GM10847 (cell line): ENCODE data around the gene ZBED1.

Experiments used
- POLR2A ChIP-seq: IDR thresholded peaks from 2 replicates; pipeline ENCODE4 v1.6.1; 2011; ENCODE audit not compliant: insufficient read length; ENCODE audit errors: extremely low read depth

Gene ZBED1

DNA sequence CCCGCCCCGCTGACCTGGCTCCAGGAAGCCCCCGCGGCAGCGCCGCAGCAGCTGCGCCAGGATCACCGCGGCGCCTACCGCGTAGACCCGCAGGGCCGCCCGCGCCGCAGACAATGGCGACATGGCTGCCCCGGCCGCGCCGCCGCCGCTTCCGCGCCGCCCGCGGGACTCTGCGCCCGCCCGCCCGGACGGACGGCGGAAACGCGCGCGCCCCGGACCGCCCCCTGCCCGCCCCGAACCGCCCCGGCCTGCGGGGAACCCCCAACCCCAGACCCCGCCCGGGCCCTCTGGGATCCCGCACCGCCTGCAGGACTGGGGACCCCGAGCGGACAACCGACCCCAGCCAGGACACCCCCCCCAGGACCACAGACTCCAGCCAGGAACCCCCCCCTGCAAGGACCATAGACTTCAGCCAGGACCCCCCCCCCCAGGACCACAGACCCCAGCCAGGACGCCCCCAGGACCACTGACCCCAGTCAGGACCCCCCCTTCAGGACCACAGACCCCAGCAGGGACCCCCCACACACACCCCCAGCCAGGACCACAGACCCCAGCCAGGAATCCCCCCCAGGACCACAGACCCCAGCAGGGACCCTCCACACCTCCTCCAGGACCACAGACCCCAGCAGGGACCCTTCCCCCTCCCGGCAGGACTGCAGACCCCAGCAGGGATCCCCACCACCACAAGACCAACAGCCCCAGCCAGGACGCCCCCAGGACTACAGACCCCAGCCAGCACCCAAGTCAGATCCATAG, at the start of gene ZBED1, which contains the start of gene DHRSX:
Gene ZBED1, minus strand, starts transcription at position 174 of the 756 bp plus-strand sequence. CDS start 10,257 bp downstream, outside the sequence.
Gene DHRSX, minus strand, starts transcription at position 174 of the 756 bp plus-strand sequence. Its CDS starts 51 bp downstream, at position 123.
- peak; percentile 77 for TF ChIP-seq POLR2A

- TF ChIP-seq POLR2A = no peak
Measured at GRCh38 chrX:2549876-2550275, 49.1 kb upstream of the ZBED1 start.

- no peak for TF ChIP-seq POLR2A
Measured at GRCh38 chrX:2548711-2549423, 48.1 kb upstream of the ZBED1 start.

DNA sequence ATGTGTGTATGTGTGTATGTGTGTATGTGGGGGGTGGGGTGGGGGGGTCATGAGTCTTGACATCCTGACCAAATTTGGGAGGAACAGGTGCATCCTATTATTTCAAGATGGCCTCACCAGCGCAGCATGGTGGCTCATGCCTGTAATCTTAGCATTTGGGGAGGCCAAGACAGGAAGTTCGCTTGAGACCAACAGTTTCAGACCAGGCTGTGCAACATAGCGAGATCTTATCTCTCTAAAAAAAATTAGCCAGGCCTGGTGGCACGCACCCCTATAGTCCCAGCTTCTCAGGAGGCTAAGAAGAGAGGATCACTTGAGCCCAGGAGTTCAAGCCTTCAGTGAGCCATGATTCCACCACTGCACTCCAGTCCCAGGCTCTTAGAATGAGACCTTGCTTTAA, 47.0 kb upstream of the ZBED1 start:
- TF ChIP-seq POLR2A = no peak

GRCh38 chrX:2546496-2546895, 45.7 kb upstream of the ZBED1 start:
- TF ChIP-seq POLR2A = no peak

GRCh38 chrX:2545144-2545543, 44.4 kb upstream of the ZBED1 start:
- no peak for TF ChIP-seq POLR2A

DNA sequence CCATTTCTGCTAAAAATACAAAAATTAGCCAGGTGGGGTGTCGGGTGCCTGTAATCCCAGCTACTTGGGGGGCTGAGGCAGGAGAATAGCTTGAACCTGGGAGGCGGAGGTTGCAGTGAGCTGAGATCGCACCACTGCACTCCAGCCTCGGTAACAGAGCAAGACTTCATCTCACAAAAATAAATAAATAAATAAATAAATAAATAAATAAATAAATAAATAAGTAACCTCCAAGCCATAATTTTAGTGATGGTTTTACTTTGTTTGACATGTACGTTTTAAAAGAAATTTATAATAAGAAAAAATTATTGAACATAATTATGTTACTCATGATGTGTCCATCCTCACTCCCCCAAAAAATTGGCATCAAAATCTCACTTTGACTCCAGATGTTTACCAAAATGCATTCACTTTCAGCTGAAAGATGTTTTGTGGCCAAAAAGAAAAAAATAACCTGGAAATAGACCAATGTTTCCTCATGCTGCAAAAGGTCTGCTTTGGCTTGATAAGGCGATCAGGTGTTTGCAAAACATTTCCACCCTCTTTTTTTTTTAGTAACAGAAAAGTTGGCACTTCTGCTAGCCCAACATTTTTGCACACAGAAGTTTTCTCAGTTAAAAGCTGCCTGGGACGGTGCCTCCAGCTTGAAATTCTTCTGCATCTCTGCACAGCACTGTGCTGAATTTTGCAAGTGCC, 42.2 kb upstream of the ZBED1 start:
- no peak for TF ChIP-seq POLR2A

GRCh38 chrX:2541603-2542002, 40.8 kb upstream of the ZBED1 start:
- no peak for TF ChIP-seq POLR2A

DNA sequence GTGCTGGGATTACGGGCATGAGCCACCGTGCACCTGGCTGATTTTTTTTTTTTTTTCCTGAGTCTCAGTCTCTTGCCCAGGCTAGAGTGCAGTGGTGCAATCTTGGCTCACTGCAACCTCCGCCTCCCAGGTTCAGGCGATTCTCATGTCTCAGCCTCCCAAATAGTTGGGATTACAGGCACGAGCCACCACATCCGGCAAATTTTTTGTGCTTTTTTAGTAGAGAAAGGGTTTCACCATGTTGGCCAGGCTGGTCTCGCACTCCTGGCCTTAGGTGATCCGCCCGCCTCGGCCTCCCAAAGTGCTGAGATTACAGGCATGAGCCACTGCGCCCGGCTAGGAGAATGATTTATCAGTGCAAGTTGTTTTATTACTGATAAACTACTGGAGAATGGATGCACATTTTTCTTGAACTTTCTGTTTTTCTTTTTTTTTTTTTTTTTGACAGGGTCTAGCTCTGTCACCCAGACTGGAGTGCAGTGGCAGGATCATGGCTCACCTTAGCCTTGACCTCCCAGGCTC, 39.7 kb upstream of the ZBED1 start:
- no peak for TF ChIP-seq POLR2A

DNA sequence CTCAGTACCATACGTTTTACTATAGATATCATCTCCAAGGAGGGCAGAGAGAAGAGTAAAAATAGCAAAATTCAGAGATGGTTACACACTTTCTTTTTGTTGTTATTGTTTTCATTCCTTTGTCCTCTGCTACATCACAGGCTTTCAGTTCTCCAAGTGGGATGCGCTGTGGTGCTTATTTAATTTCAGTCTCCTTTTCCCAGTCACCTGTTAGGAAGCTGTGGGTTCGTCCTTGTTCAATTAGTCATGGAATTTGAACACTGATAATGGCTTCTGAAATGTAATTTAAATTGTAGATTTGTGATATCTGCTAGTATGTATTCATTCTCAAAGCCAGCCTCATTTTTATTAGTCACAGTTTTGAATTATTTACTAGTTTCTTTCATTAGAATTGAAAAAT, 38.8 kb upstream of the ZBED1 start:
- TF ChIP-seq POLR2A = no peak

DNA sequence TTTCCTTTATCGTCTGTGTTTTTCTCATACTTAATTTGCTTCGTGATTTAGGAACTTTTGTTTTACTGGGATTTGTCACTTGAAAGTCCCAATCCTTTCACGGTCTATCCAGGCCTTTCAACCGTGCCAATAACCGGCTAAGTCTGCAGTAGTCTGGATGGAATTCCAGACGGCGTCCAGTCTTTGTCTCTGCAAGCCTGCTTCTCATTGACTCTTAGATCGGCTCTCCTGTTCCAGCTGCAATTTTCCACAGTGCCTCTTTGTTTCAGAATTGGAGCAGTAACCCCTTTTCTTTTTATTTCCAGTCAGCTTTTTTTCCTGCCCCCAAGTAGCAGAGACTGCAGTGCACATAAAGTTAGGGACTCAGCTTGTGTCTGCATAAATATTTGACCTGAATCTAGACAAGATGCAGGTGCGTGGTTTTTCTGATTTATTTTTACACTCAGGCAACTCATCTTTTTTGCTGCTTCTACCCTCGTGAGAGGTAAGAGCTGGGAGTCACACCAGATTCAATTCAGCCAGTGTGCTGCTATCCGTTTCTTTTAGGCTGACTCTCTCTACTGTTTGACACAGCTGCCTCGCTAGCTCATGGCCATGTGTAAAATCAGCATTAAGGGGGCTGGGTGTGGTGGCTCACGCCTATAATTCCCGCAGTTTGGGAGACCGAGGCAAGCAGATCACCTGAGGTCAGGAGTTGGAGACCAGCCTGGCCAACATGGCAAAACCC, 37.4 kb upstream of the ZBED1 start:
- TF ChIP-seq POLR2A = no peak

DNA sequence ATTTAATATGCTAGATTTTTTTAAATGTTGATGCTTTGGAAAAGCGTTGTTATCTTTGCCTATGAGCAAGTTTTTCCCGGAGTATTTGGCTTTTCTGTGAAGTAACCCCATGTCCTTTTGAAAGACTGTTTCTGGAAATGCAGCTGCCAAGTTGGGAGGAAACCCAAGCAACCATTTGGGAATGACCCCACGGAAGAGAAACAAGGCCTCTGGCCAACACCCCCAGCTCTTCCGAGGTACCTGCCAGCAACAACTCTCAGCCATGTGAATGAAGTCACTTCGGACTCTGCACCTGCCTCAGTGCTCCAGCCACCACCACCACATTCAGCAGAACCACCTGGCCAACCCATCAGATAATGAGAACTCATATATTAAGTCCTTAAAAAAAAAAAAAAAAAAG, 36.2 kb upstream of the ZBED1 start:
- no peak for TF ChIP-seq POLR2A

DNA sequence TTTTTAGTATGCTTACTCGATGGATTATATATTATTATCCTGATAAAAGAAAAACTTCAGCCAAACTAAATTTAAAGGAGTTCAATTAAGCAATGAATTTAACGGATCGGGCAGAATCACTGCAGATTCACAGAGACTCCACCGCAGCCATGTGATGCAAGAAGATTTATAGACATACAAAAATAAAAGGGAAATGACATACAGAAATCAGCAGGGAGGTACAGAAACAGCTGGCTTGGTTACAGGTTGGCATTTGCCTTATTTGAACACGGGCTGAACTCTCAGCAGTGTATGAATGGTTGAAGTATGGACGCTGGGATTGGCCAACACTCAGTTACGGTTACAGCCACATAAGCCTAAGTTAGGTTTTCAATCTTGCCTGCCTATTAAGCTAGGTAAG, 35.4 kb upstream of the ZBED1 start:
- TF ChIP-seq POLR2A = no peak

- no peak for TF ChIP-seq POLR2A
Measured at GRCh38 chrX:2533424-2533823, 32.6 kb upstream of the ZBED1 start.

- TF ChIP-seq POLR2A = no peak
Measured at GRCh38 chrX:2526390-2526789, 25.6 kb upstream of the ZBED1 start.

DNA sequence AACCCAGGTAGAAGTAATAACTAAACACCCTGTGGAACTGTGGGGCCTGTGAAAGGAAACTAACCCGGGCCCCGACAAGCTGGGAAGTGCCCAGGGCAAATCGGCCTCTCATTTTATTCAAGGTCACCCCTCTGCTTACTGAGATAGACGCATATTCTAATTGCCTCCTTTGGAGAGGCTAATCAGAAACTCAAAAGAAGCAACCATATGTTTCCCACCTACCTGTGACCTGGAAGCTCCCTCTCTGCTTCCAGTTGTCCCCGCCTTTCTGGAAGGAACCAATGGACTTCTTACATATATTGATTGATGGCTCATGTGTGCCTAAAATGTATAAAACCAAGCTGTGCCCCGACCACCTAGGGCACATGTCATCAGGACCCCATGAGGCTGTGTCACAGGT, 23.1 kb upstream of the ZBED1 start:
- no peak for TF ChIP-seq POLR2A
